HG03565 (cell line): ENCODE results near the gene ACP6.
"Not testable (repeated sequence)": the region's sequence is repeated elsewhere in the genome, so short reads cannot be mapped to it uniquely, and the experiment has no call there.

Experiments used
- ATAC-seq: cut with Tn5 transposase; IDR thresholded peaks from one replicate; pipeline ENCODE4 v1.9.1; 2021; ENCODE audit warnings: mild to moderate bottlenecking, moderate library complexity; ENCODE audit not compliant: unreplicated experiment

Gene ACP6

GRCh38 chr1:147624011-147624410, 46.3 kb downstream of the ACP6 start:
- no peak for ATAC-seq

GRCh38 chr1:147622731-147623130, 47.6 kb downstream of the ACP6 start:
- ATAC-seq = no peak

- ATAC-seq = no peak
These were observed 49.8 kb downstream of the ACP6 start for GRCh38 chr1:147620543-147620942.

GRCh38 chr1:147619741-147620140, 50.6 kb downstream of the ACP6 start:
- no peak for ATAC-seq

- no peak for ATAC-seq
These were observed 51.6 kb downstream of the ACP6 start for GRCh38 chr1:147618771-147619170.

GRCh38 chr1:147618077-147618569, 52.2 kb downstream of the ACP6 start:
- ATAC-seq = no peak

- not testable (repeated sequence) for ATAC-seq
These were observed 55.4 kb downstream of the ACP6 start for GRCh38 chr1:147614966-147615365.

- ATAC-seq = no peak
These were observed 56.8 kb downstream of the ACP6 start for GRCh38 chr1:147613506-147613905.

- ATAC-seq = no peak
These were observed 58.0 kb downstream of the ACP6 start for GRCh38 chr1:147612366-147612765.

- no peak for ATAC-seq
These were observed 58.7 kb downstream of the ACP6 start for GRCh38 chr1:147611586-147611985.

- peak; percentile 61 for ATAC-seq
These were observed 59.3 kb downstream of the ACP6 start for GRCh38 chr1:147611021-147611426.

GRCh38 chr1:147609358-147609757, 61.0 kb downstream of the ACP6 start:
- ATAC-seq = no peak

GRCh38 chr1:147608596-147608995, 61.7 kb downstream of the ACP6 start:
- no peak for ATAC-seq

GRCh38 chr1:147605591-147605990, 64.7 kb downstream of the ACP6 start:
- ATAC-seq = no peak

GRCh38 chr1:147603986-147604385, 66.3 kb downstream of the ACP6 start:
- no peak for ATAC-seq

- no peak for ATAC-seq
These were observed 69.9 kb downstream of the ACP6 start for GRCh38 chr1:147600119-147601111.

- ATAC-seq = peak; percentile 52
These were observed 70.8 kb downstream of the ACP6 start for GRCh38 chr1:147599362-147600118.

- no peak for ATAC-seq
These were observed 71.5 kb downstream of the ACP6 start for GRCh38 chr1:147598621-147599361.

GRCh38 chr1:147597010-147597409, 73.3 kb downstream of the ACP6 start:
- ATAC-seq = no peak
